Ascending aorta (tissue), 2 donors: ENCODE measurements around the gene USP30. TPM values are rescaled to one million over a fixed set of nuclear protein-coding genes. Genes with fewer than 3 reads are reported as not detected.
A peak's percentile ranks its signal among the peaks of the same experiment; 100 is the strongest.

Experiments
- DNase-seq, 2 donors: peaks; one replicate each; pipeline ENCODE4 v3.0.0-alpha.2; 2019; ENCODE audit warnings: low spot score in 2 of 2
- H3K27ac ChIP-seq, 2 donors: fragments of 200-600 bp; sonication (generic); one replicate each; pipeline ENCODE4 v1.5.1; 2016 to 2017; ENCODE audit warnings: mild to moderate bottlenecking in 1 of 2
- H3K27me3 ChIP-seq: fragments of 200-600 bp; sonication (generic); one replicate; pipeline ENCODE4 v1.5.1; 2017
- H3K36me3 ChIP-seq, 2 donors: fragments of 200-600 bp; sonication (generic); one replicate each; pipeline ENCODE4 v1.5.1; 2016
- H3K4me1 ChIP-seq, 2 donors: fragments of 200-600 bp; sonication (generic); one replicate each; pipeline ENCODE4 v1.5.1; 2016 to 2017; ENCODE audit warnings: mild to moderate bottlenecking in 1 of 2
- H3K4me3 ChIP-seq, 2 donors: fragments of 200-600 bp; sonication (generic); one replicate each; pipeline ENCODE4 v1.5.1; 2016 to 2017; ENCODE audit warnings: mild to moderate bottlenecking in 1 of 2
- H3K9me3 ChIP-seq, 2 donors: fragments of 200-600 bp; sonication (generic); one replicate each; pipeline ENCODE4 v1.5.1; 2016
- intact Hi-C: fragments of 100-400 bp; cut with DNase I; formaldehyde crosslinking; loops from one replicate; pipeline ENCODE4 v1.15.1; 2023
- total RNA-seq: library from RNA; depleted of rRNA; stranded (reverse); fragments of >200 nt; gene quantifications from one replicate; pipeline ENCODE4 v1.1.0, GENCODE V29; 2016
- TF ChIP-seq, protein P1 (sequence below), 3 experiments: fragments of 200-600 bp in 2 of 3; fragments of 450-650 bp in 1 of 3; sonication (generic) in 2 of 3; IDR thresholded peaks; one replicate each; pipeline ENCODE4 v1.5.1; 2016 to 2019; ENCODE audit warnings: antibody characterized with exemption in 3 of 3, mild to moderate bottlenecking in 1 of 3, moderate library complexity in 1 of 3

Gene USP30
- total RNA-seq, 1 donor from 2014 or later: 36.0 TPM

DNA sequence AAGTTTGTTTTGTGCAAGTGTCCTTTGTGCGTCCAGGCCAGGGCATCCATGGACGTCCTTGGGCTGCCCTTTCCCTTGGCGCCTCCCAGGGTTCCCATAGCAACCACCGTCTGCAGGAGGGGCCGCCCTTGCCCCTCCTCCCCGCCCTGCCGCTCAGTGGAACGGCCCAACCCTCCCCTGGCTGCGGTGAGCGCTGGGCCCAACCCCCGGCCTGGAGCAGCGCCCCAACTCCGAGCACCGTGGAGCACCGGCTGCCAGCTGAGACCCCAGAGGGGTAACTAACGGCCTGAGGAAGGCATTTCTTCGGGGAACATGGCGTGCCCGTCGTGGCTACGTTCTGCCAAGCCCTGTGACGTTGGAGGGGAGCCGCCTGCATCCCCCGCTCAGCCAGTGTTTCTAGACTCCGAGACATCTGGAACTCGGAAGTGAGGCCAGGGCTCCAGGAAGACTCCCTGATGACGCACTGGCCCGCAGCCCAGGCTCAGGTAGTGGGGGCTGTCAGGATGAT lies 58.7 kb downstream of the USP30 start:
- Histone ChIP-seq H3K27me3 (no peaks in the 10 kb centered on the region), H3K36me3 (peaks cover 10 to 16% of the 10 kb centered on the region in 2 donors), H3K4me1 (peaks cover 2 to 19% of the 10 kb centered on the region in 2 donors), H3K27ac (peak overlapping the region; percentile 92 to 93), H3K9me3 (no peaks in the 10 kb centered on the region), H3K4me3 (peak overlapping the region; percentile 69 to 77)
- intact Hi-C loops: loop anchor here (1.0 kb wide), 2 partner anchors 18 to 43 kb away; partner anchors contain the start of gene ALKBH2
- peak; percentile 56 to 93 for DNase-seq
- TF ChIP-seq, protein P1, sequence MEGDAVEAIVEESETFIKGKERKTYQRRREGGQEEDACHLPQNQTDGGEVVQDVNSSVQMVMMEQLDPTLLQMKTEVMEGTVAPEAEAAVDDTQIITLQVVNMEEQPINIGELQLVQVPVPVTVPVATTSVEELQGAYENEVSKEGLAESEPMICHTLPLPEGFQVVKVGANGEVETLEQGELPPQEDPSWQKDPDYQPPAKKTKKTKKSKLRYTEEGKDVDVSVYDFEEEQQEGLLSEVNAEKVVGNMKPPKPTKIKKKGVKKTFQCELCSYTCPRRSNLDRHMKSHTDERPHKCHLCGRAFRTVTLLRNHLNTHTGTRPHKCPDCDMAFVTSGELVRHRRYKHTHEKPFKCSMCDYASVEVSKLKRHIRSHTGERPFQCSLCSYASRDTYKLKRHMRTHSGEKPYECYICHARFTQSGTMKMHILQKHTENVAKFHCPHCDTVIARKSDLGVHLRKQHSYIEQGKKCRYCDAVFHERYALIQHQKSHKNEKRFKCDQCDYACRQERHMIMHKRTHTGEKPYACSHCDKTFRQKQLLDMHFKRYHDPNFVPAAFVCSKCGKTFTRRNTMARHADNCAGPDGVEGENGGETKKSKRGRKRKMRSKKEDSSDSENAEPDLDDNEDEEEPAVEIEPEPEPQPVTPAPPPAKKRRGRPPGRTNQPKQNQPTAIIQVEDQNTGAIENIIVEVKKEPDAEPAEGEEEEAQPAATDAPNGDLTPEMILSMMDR (IDR thresholded peaks at IDR 0.05): no peak

DNA sequence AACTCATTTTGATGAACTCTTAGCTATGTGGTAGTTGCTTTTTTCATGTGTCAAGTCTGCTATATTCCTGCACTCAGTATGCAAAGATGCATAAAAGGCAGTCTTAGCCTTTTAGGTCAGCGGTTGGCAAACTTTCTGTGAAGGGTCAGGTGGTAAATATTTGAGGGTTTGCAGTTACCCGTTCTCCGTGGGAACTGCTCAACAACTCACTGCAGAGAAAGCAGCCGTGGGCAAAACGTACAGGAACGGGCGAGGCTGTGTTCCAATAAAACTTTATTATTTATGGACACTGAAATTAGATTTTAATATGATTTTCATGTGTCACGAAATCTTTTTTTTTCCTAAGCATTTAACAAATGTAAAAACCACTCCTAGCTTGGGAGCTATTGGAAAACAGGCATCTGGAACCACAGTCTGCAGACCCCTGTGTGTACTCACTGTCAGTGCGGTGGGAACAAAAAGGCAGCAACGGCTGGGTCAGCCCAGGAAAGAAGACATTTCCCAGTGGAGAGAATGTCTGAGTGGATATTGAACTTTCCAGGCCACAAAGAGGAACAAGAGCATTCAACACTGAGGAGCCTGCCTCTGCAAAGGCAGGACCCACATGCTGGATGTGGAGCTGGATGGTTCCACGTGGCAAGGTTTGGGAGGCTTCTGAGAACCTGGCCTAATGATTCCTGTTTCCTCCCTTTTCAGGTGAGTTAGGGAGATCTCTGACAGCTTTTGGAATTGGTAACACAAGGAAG lies 60.5 kb downstream of the USP30 start:
- intact Hi-C loops: no loop called here

DNA sequence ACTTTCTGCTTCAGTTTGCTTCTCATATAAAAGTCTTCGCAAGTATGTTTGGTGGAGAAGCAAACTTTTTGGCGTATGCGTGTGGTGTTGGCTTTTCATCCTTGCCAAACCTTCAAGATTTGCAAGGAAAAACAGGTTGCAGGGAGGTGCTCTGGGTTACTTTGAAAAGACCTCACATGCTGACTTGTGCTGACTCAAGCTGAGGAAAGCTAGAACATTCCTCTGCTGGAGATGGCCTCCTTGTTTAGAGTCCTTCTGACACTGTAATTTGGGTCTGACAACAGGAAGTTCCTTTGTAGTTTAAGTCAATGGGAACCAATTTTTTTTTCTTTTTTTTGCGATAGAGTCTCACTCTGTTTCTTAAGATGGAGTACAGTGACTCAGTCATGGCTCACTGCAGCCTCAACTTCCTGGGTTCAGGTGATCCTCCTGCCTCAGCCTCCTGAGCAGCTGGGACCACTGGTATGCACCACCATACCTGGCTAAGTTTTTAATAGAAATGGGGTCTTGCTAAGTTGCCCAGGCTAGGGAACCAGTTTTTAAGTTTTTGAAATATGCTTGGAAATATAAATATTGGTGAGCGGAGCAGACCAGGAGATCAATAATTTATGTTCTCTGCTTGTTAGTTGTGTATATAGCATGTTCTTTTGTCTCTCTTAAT lies 61.4 kb downstream of the USP30 start:
- intact Hi-C loops: no loop called here
- H3K4me3 ChIP-seq: no peak overlapping the region
- H3K9me3 ChIP-seq: no peaks in the 10 kb centered on the region
- TF ChIP-seq, protein P1 (IDR thresholded peaks at IDR 0.05): no peak
- H3K36me3 ChIP-seq: no peaks in the 10 kb centered on the region
- DNase-seq: no peak
- H3K27me3 ChIP-seq: no peaks in the 10 kb centered on the region
- peaks cover 2 to 29% of the 10 kb centered on the region in 2 donors for H3K4me1 ChIP-seq
- peak overlapping the region in 1 of 2 donors; percentile 29 for H3K27ac ChIP-seq

More for the DNA sequence above, 60.5 kb downstream of the USP30 start:
- H3K27ac ChIP-seq: peak overlapping the region in 1 of 2 donors; percentile 92
- H3K9me3 ChIP-seq: no peaks in the 10 kb centered on the region
- H3K27me3 ChIP-seq: no peaks in the 10 kb centered on the region
- TF ChIP-seq, protein P1 (IDR thresholded peaks at IDR 0.05): no peak
- H3K4me1 ChIP-seq: peaks cover 2 to 29% of the 10 kb centered on the region in 2 donors
- peaks cover 0 to 5% of the 10 kb centered on the region in 2 donors for H3K36me3 ChIP-seq
- no peak for DNase-seq
- no peak overlapping the region for H3K4me3 ChIP-seq

DNA sequence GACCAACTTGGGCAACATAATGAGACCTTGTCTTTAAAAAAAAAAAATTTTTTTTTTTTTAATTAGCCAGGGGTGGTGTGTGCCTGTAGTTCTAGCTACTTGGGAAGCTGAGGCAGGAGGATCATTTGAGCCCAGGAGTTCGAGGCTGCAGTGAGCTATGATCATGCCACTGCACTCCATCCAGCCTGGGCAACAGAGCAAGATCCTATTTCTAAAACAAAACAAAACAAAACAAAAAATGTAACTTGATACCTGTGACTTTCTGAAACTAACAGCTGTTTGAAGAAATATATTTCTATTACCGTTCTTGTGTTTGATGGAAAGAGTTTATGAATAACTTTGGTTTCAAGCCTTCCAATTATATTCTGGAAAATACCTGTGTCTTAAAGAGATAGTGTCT lies 62.3 kb downstream of the USP30 start:
- intact Hi-C loops: no loop called here
- H3K9me3 ChIP-seq: no peaks in the 10 kb centered on the region
- H3K4me3 ChIP-seq: no peak overlapping the region
- H3K36me3 ChIP-seq: no peaks in the 10 kb centered on the region
- no peak for DNase-seq
- TF ChIP-seq, protein P1 (IDR thresholded peaks at IDR 0.05): no peak
- no peaks in the 10 kb centered on the region for H3K27me3 ChIP-seq
- peak overlapping the region in 1 of 2 donors; percentile 64 for H3K27ac ChIP-seq
- H3K4me1 ChIP-seq: peaks cover 2 to 29% of the 10 kb centered on the region in 2 donors

DNA sequence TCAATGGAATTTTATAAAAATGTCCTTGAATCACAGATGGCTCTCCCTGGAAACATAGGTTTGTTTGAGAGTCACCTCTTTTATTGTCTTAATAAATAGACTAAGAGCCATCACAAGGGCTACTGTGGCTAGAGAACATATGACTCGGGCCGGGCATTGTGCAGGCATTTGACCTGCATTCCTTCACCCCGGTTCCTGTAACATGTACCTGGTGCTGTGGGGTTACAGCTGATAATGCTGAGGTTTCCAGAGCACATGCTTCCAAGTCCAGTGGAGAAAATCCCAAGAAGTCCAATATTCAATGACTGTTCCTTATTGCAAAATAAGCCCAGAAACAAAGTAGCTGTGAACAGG lies 63.0 kb downstream of the USP30 start:
- H3K36me3 ChIP-seq: no peaks in the 10 kb centered on the region
- no peaks in the 10 kb centered on the region for H3K9me3 ChIP-seq
- DNase-seq: no peak
- H3K27ac ChIP-seq: peak overlapping the region in 1 of 2 donors; percentile 64
- peaks cover 2 to 29% of the 10 kb centered on the region in 2 donors for H3K4me1 ChIP-seq
- intact Hi-C loops: no loop called here
- H3K27me3 ChIP-seq: no peaks in the 10 kb centered on the region
- H3K4me3 ChIP-seq: no peak overlapping the region
- TF ChIP-seq, protein P1 (IDR thresholded peaks at IDR 0.05): no peak
